ENCODE results near the gene PUS7L. TPM values are rescaled to one million over a fixed set of nuclear protein-coding genes. Genes with fewer than 3 reads are reported as not detected.

The PUS7L gene
- total and polyA plus RNA-seq, 2 of the 13 experiments (the other 11 are each of a cell fraction or from before 2014, with no cell fraction given): 6.5 to 37.6 TPM

DNA sequence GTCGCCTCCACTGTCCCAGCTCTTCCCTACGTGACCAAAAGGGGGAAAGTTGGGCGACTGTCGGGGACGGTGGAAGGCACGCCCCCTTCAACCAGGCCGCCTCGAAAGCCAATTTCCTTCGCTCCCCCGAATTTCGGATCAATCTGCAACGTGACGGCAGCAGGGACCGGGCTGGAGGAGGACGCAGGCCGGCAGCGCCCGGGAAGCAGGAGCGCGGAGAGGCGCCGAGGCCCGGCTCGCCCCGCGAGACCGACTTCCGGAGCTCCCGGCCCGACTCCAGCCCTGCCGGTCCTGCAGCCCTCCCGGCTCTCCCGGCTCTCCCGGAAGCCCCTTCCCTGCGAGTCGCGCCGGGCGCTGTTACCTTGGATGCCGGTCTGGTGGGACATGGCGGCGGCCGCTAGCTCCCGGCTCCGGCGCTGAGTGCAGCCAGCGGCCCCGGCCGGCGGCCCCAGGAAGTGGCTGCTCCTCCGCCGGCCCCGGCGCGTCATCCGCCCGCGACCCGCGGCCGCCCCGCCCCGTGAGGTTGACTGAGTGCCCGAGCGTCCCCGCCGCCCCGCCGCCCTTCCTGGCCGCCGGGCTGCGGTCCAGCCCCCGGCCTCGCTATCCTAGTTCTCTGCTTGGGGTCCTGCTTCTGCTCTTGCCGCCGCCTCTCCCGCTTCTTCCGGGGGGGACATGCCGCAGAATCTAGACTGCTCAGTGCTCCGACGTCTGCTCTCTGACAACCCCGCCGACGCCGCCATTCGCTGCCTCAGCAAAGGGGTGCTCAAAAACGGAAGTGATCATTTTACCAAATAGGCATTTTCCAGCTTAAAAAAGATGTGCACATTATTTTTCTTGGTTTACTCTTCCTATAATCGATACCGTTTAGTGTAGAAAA, 47.5 kb upstream of the PUS7L start, which contains the start of gene TWF1 (continued):
- TF ChIP-seq, protein P1, sequence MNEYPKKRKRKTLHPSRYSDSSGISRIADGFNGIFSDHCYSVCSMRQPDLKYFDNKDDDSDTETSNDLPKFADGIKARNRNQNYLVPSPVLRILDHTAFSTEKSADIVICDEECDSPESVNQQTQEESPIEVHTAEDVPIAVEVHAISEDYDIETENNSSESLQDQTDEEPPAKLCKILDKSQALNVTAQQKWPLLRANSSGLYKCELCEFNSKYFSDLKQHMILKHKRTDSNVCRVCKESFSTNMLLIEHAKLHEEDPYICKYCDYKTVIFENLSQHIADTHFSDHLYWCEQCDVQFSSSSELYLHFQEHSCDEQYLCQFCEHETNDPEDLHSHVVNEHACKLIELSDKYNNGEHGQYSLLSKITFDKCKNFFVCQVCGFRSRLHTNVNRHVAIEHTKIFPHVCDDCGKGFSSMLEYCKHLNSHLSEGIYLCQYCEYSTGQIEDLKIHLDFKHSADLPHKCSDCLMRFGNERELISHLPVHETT (CRISPR knock-in tag; conservative IDR thresholded peaks at IDR 0.05): 0 out of 2 replicates have a peak, but pooled peaks have one; percentile 33
- TF ChIP-seq ZFY (CRISPR knock-in tag; IDR thresholded peaks at IDR 0.05) (peak; percentile 96), ZNF235 (CRISPR knock-in tag; IDR thresholded peaks at IDR 0.05; ENCODE audit: borderline replicate concordance) (no peak), ZNF720 (CRISPR knock-in tag; IDR thresholded peaks at IDR 0.05) (no peak), NFYB (CRISPR knock-in tag; IDR thresholded peaks at IDR 0.05) (peak; percentile 7; the same call in 1 of the 2 replicates), ZNF253 (CRISPR knock-in tag; IDR thresholded peaks at IDR 0.05; ENCODE audit: borderline replicate concordance) (no peak), NFE2L2 (IDR thresholded peaks at IDR 0.05; ENCODE audit: low read length) (no peak), ARHGAP35 (CRISPR knock-in tag; IDR thresholded peaks at IDR 0.05; ENCODE audit: borderline replicate concordance) (peak; percentile 54; the same call in 1 of the 2 replicates), ELF4 (CRISPR knock-in tag; IDR thresholded peaks at IDR 0.05; ENCODE audit: borderline replicate concordance) (no peak; the same call in 1 of the 2 replicates), SIX1 (CRISPR knock-in tag; IDR thresholded peaks at IDR 0.05; ENCODE audit: borderline replicate concordance) (no peak), ZZZ3 (CRISPR knock-in tag; IDR thresholded peaks at IDR 0.05; ENCODE audit: borderline replicate concordance) (no peak), CAMTA2 (CRISPR knock-in tag; IDR thresholded peaks at IDR 0.05; ENCODE audit: borderline replicate concordance) (no peak), HNRNPLL (IDR thresholded peaks at IDR 0.05; ENCODE audit: low read depth, low read length, poor library complexity, severe bottlenecking) (peak; percentile 51), BCL6 (CRISPR knock-in tag; IDR thresholded peaks at IDR 0.05) (no peak), DNMT3B (CRISPR knock-in tag; conservative IDR thresholded peaks at IDR 0.05) (no peak)
- TF ChIP-seq, protein P2, sequence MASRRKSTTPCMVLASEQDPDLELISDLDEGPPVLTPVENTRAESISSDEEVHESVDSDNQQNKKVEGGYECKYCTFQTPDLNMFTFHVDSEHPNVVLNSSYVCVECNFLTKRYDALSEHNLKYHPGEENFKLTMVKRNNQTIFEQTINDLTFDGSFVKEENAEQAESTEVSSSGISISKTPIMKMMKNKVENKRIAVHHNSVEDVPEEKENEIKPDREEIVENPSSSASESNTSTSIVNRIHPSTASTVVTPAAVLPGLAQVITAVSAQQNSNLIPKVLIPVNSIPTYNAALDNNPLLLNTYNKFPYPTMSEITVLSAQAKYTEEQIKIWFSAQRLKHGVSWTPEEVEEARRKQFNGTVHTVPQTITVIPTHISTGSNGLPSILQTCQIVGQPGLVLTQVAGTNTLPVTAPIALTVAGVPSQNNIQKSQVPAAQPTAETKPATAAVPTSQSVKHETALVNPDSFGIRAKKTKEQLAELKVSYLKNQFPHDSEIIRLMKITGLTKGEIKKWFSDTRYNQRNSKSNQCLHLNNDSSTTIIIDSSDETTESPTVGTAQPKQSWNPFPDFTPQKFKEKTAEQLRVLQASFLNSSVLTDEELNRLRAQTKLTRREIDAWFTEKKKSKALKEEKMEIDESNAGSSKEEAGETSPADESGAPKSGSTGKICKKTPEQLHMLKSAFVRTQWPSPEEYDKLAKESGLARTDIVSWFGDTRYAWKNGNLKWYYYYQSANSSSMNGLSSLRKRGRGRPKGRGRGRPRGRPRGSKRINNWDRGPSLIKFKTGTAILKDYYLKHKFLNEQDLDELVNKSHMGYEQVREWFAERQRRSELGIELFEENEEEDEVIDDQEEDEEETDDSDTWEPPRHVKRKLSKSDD (CRISPR knock-in tag; IDR thresholded peaks at IDR 0.05; ENCODE audit: low read depth): no peak
- TF ChIP-seq, protein P3, sequence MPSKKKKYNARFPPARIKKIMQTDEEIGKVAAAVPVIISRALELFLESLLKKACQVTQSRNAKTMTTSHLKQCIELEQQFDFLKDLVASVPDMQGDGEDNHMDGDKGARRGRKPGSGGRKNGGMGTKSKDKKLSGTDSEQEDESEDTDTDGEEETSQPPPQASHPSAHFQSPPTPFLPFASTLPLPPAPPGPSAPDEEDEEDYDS (CRISPR knock-in tag; IDR thresholded peaks at IDR 0.05): no peak
- TF ChIP-seq, protein P4, sequence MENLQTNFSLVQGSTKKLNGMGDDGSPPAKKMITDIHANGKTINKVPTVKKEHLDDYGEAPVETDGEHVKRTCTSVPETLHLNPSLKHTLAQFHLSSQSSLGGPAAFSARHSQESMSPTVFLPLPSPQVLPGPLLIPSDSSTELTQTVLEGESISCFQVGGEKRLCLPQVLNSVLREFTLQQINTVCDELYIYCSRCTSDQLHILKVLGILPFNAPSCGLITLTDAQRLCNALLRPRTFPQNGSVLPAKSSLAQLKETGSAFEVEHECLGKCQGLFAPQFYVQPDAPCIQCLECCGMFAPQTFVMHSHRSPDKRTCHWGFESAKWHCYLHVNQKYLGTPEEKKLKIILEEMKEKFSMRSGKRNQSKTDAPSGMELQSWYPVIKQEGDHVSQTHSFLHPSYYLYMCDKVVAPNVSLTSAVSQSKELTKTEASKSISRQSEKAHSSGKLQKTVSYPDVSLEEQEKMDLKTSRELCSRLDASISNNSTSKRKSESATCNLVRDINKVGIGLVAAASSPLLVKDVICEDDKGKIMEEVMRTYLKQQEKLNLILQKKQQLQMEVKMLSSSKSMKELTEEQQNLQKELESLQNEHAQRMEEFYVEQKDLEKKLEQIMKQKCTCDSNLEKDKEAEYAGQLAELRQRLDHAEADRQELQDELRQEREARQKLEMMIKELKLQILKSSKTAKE (CRISPR knock-in tag; IDR thresholded peaks at IDR 0.05; ENCODE audit: borderline replicate concordance): no peak
- TF ChIP-seq, protein P5, sequence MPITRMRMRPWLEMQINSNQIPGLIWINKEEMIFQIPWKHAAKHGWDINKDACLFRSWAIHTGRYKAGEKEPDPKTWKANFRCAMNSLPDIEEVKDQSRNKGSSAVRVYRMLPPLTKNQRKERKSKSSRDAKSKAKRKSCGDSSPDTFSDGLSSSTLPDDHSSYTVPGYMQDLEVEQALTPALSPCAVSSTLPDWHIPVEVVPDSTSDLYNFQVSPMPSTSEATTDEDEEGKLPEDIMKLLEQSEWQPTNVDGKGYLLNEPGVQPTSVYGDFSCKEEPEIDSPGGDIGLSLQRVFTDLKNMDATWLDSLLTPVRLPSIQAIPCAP (CRISPR knock-in tag; IDR thresholded peaks at IDR 0.05; ENCODE audit: low read depth): no peak

Measured in HepG2 (cell line).